A549 (cell line): Measurements from ENCODE around the gene SLC7A10.
A peak's percentile ranks its signal among the peaks of the same experiment; 100 is the strongest.

Source experiments
- CBX2 ChIP-seq: fragments of 200-600 bp; sonication (generic); IDR thresholded peaks from 2 replicates; pipeline ENCODE4 v1.6.1; 2016; ENCODE audit warnings: low read depth, mild to moderate bottlenecking, borderline replicate concordance
- EHMT2 ChIP-seq: fragments of 200-600 bp; sonication (generic); IDR thresholded peaks from 2 replicates; pipeline ENCODE4 v1.6.1; 2016; ENCODE audit warnings: antibody characterized with exemption, low read depth, mild to moderate bottlenecking, moderate library complexity
- EP300 ChIP-seq, 2 experiments: fragments of >200 bp; sonication (Bioruptor Twin); formaldehyde crosslinking; IDR thresholded peaks; 2 replicates in 1 of 2; 3 replicates in 1 of 2; pipeline ENCODE4 v1.6.1; 2016 to 2017
- GATA3 ChIP-seq: IDR thresholded peaks from 2 replicates; pipeline ENCODE4 v1.6.1; 2012; ENCODE audit warnings: borderline replicate concordance
- JUN ChIP-seq, 2 experiments: fragments of >200 bp; sonication (Bioruptor Twin); formaldehyde crosslinking; IDR thresholded peaks; 2 replicates in 1 of 2; 3 replicates in 1 of 2; pipeline ENCODE4 v1.6.1; 2016 to 2017
- KDM5A ChIP-seq: fragments of 200-600 bp; sonication (generic); IDR thresholded peaks from 2 replicates; pipeline ENCODE4 v1.6.1; 2016; ENCODE audit warnings: antibody characterized with exemption, mild to moderate bottlenecking
- NR3C1 ChIP-seq: fragments of >200 bp; sonication (Bioruptor Twin); formaldehyde crosslinking; IDR thresholded peaks from 3 replicates; pipeline ENCODE4 v1.6.1; 2017
- POLR2A ChIP-seq: IDR thresholded peaks from 2 replicates; pipeline ENCODE4 v1.6.1; 2012; ENCODE audit warnings: mild to moderate bottlenecking, low read length
- RCOR1 ChIP-seq: fragments of 150-350 bp; IDR thresholded peaks from 2 replicates; pipeline ENCODE4 v1.6.1; 2014; ENCODE audit warnings: antibody characterized with exemption, low read length, low read depth
- TF ChIP-seq, protein P1 (sequence below): fragments of >200 bp; sonication (Bioruptor Twin); formaldehyde crosslinking; IDR thresholded peaks from 3 replicates; pipeline ENCODE4 v1.5.1; 2016
- TF ChIP-seq, protein P2 (sequence below): fragments of 200-600 bp; sonication (generic); IDR thresholded peaks from 2 replicates; pipeline ENCODE4 v1.6.1; 2016; ENCODE audit warnings: antibody characterized with exemption, mild to moderate bottlenecking, moderate library complexity
- TF ChIP-seq, protein P3 (sequence below): fragments of >200 bp; sonication (Bioruptor Twin); formaldehyde crosslinking; IDR thresholded peaks from 3 replicates; pipeline ENCODE4 v1.6.1; 2016
- TF ChIP-seq, protein P4 (sequence below): fragments of 450-650 bp; IDR thresholded peaks from 2 replicates; pipeline ENCODE4 v1.6.1; 2014; ENCODE audit warnings: antibody characterized with exemption

DNA sequence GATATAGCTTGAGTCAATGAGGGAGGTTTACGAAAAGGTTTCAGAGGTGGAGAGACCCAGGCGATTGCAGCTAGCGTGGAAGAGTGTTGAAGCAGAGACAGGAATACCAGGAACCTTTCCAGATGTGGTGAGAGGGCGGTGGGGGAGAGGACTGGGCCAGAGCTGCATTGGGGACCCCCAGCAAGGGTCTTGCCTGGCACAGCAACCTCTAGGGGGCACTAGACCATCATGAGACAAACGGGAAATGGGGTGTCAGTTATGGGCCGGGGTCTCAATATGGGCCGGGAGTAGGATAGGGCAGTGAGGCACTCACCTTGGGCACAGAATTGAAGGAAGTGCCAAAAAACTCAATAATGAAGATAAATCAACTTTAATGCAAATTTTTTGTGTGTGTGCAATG is 33.6 kb downstream of the SLC7A10 start:
- TF ChIP-seq, protein P1, sequence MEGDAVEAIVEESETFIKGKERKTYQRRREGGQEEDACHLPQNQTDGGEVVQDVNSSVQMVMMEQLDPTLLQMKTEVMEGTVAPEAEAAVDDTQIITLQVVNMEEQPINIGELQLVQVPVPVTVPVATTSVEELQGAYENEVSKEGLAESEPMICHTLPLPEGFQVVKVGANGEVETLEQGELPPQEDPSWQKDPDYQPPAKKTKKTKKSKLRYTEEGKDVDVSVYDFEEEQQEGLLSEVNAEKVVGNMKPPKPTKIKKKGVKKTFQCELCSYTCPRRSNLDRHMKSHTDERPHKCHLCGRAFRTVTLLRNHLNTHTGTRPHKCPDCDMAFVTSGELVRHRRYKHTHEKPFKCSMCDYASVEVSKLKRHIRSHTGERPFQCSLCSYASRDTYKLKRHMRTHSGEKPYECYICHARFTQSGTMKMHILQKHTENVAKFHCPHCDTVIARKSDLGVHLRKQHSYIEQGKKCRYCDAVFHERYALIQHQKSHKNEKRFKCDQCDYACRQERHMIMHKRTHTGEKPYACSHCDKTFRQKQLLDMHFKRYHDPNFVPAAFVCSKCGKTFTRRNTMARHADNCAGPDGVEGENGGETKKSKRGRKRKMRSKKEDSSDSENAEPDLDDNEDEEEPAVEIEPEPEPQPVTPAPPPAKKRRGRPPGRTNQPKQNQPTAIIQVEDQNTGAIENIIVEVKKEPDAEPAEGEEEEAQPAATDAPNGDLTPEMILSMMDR: peak; percentile 30; the same call in 2 of the 3 replicates
- TF ChIP-seq JUN (IDR thresholded peaks at IDR 0.05) (no peak), EP300 (IDR thresholded peaks at IDR 0.05) (no peak), NR3C1 (no peak), RCOR1 (no peak), POLR2A (no peak), CBX2 (no peak), EHMT2 (no peak), GATA3 (no peak), KDM5A (no peak)
- TF ChIP-seq, protein P2, sequence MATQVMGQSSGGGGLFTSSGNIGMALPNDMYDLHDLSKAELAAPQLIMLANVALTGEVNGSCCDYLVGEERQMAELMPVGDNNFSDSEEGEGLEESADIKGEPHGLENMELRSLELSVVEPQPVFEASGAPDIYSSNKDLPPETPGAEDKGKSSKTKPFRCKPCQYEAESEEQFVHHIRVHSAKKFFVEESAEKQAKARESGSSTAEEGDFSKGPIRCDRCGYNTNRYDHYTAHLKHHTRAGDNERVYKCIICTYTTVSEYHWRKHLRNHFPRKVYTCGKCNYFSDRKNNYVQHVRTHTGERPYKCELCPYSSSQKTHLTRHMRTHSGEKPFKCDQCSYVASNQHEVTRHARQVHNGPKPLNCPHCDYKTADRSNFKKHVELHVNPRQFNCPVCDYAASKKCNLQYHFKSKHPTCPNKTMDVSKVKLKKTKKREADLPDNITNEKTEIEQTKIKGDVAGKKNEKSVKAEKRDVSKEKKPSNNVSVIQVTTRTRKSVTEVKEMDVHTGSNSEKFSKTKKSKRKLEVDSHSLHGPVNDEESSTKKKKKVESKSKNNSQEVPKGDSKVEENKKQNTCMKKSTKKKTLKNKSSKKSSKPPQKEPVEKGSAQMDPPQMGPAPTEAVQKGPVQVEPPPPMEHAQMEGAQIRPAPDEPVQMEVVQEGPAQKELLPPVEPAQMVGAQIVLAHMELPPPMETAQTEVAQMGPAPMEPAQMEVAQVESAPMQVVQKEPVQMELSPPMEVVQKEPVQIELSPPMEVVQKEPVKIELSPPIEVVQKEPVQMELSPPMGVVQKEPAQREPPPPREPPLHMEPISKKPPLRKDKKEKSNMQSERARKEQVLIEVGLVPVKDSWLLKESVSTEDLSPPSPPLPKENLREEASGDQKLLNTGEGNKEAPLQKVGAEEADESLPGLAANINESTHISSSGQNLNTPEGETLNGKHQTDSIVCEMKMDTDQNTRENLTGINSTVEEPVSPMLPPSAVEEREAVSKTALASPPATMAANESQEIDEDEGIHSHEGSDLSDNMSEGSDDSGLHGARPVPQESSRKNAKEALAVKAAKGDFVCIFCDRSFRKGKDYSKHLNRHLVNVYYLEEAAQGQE: no peak
- TF ChIP-seq, protein P3, sequence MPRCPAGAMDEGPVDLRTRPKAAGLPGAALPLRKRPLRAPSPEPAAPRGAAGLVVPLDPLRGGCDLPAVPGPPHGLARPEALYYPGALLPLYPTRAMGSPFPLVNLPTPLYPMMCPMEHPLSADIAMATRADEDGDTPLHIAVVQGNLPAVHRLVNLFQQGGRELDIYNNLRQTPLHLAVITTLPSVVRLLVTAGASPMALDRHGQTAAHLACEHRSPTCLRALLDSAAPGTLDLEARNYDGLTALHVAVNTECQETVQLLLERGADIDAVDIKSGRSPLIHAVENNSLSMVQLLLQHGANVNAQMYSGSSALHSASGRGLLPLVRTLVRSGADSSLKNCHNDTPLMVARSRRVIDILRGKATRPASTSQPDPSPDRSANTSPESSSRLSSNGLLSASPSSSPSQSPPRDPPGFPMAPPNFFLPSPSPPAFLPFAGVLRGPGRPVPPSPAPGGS: no peak
- TF ChIP-seq, protein P4, sequence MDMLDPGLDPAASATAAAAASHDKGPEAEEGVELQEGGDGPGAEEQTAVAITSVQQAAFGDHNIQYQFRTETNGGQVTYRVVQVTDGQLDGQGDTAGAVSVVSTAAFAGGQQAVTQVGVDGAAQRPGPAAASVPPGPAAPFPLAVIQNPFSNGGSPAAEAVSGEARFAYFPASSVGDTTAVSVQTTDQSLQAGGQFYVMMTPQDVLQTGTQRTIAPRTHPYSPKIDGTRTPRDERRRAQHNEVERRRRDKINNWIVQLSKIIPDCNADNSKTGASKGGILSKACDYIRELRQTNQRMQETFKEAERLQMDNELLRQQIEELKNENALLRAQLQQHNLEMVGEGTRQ: no peak
